Esophagus muscularis mucosa (tissue), 4 donors: ENCODE results near the gene BCL7C. TPM values are rescaled to one million over a fixed set of nuclear protein-coding genes. Genes with fewer than 3 reads are reported as not detected.

Source experiments
- DNase-seq: peaks from one replicate; pipeline ENCODE4 v3.0.0-alpha.2; 2017; ENCODE audit errors: extremely low spot score
- H3K27ac ChIP-seq, 4 donors: fragments of 200-600 bp; sonication (generic); replicated peaks in 1 of 4; 1 replicate in 3 of 4; 2 replicates in 1 of 4; pipeline ENCODE4 v1.5.1; 2016 to 2019; ENCODE audit warnings: mild to moderate bottlenecking in 1 of 4
- H3K27me3 ChIP-seq, 4 donors: fragments of 200-600 bp; sonication (generic); one replicate each; pipeline versions ENCODE4 v1.5.1 to v1.6.0; 2016 to 2019
- H3K36me3 ChIP-seq, 4 donors: fragments of 200-600 bp; sonication (generic); one replicate each; pipeline ENCODE4 v1.5.1; 2016 to 2019
- H3K4me1 ChIP-seq, 4 donors: fragments of 200-600 bp; sonication (generic); one replicate each; pipeline ENCODE4 v1.5.1; 2016 to 2019
- H3K4me3 ChIP-seq, 4 donors: fragments of 200-600 bp; sonication (generic); 1 replicate in 2 of 4; 2 replicates in 2 of 4; pipeline ENCODE4 v1.5.1; 2016 to 2019; ENCODE audit warnings: mild to moderate bottlenecking in 4 of 4, moderate library complexity in 1 of 4
- H3K9me3 ChIP-seq, 4 donors: fragments of 200-600 bp; sonication (generic); 1 replicate in 3 of 4; 2 replicates in 1 of 4; pipeline ENCODE4 v1.5.1; 2016 to 2019
- CTCF ChIP-seq, 3 experiments: fragments of 200-600 bp in 2 of 3; fragments of 450-650 bp in 1 of 3; sonication (generic) in 2 of 3; IDR thresholded peaks; one replicate each; pipeline ENCODE4 v1.5.1; 2017 to 2019; ENCODE audit warnings: antibody characterized with exemption in 3 of 3, mild to moderate bottlenecking in 2 of 3, moderate library complexity in 1 of 3
- EP300 ChIP-seq: sonication (generic); formaldehyde crosslinking; IDR thresholded peaks from one replicate; pipeline ENCODE4 v1.6.1; 2017; ENCODE audit warnings: antibody characterized with exemption
- POLR2A ChIP-seq: fragments of 450-650 bp; IDR thresholded peaks from one replicate; pipeline ENCODE4 v1.6.1; 2017; ENCODE audit warnings: antibody characterized with exemption, moderate library complexity, mild to moderate bottlenecking, low read depth
- POLR2AphosphoS5 ChIP-seq, 2 donors: sonication (generic); formaldehyde crosslinking; IDR thresholded peaks; one replicate each; pipeline ENCODE4 v1.6.1; 2017; ENCODE audit warnings: antibody characterized with exemption in 2 of 2
- WGBS: methylation state at CpG from one replicate; pipeline ENCODE4 v1.1.5; 2018; 5-methylcytosine and 5-hydroxymethylcytosine counted together
- intact Hi-C: fragments of 100-400 bp; cut with DNase I; formaldehyde crosslinking; loops from one replicate; pipeline ENCODE4 v1.15.1; 2023
- total RNA-seq, 4 donors: library from RNA; depleted of rRNA; stranded (reverse); fragments of >200 nt; gene quantifications; one replicate each; pipeline versions ENCODE4 v1.1.0 to v1.2.1, GENCODE V29; 2016

BCL7C gene
- total RNA-seq, 4 donors from 2014 or later = 42.1 to 57.9 (median 45.5) TPM

DNA sequence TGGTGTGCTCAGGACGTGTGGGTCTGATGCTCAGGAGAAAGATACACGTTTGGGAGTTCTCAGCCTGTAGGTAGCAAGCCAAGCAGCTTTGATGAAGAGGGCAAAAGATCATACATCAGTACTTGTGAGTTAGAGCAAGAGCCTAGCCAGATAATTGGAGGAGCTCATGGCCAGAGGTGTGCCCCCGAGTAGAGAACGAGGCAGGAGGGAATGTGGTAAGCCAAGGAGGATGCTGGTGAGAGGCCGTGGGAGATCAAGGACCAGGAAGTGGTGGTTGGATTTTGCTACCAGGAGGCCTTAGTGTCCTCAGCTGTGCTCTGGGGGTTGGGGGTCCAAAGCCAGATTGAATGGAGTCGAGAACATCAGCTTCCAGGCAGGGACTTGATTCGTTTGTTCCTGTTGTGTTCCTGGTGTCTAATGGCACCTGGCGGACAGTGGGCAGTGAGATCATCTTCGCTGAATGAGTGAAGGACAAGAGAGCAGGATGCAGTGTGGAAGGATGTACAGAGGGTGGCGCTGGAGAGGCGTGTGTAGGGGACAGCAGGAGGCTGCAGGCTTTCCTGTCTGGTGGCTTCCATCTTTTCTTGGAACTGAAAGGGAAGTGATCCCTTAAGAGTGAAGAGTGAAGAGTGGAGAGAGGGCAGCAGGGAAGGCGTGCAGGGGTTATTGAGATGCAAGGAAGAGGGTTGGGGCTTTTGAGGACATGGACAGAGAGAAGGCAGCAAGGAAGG is 41.1 kb upstream of the BCL7C start:
- Histone ChIP-seq H3K9me3 (no peaks in the 10 kb centered on the region), H3K4me3 (no peak overlapping the region), H3K36me3 (peaks cover 20 to 74% (median 56%) of the 10 kb centered on the region in 4 donors), H3K4me1 (peaks cover 6 to 18% (median 12%) of the 10 kb centered on the region in 4 donors), H3K27me3 (no peaks in the 10 kb centered on the region), H3K27ac (peak overlapping the region in 2 of 4 donors; percentile 4 to 22)
- intact Hi-C loops = no loop called here
- DNase-seq = no peak
- 62% methylated on average over 12 of the region's 12 CpGs for WGBS
- peak in 2 of 3 experiments; percentile 44 to 60 for TF ChIP-seq CTCF (IDR thresholded peaks at IDR 0.05)
- no peak for TF ChIP-seq EP300
- TF ChIP-seq POLR2AphosphoS5 (IDR thresholded peaks at IDR 0.05) = no peak
- TF ChIP-seq POLR2A = no peak

DNA sequence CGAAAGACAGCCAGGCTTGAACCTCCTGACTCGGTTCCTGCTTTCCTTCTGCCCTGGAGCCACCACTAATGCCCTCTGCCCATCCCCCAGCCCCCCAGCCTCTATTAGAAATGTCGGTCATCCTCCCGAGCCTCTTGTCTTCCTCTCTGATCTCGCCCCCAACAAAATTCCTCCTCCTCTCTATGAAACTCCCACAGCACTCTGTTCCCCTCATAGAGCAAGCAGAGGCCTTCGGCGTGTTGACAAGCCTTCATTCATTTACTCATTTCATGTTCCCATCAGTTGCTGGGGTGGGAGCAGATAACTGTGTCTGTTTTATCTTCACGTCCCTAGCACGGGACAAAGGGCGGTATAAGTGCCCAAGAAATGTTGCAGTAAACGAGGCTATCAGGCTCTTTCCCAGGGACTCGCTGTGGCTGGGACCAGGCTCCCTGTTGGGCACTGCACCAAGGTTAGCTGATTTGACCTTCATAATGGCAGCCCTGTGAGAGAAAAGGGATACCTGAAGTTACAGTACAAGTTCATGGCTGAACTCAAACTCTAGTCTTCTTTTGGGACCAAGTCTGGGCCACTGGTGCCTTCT is 37.3 kb upstream of the BCL7C start:
- DNase-seq = no peak
- H3K4me3 ChIP-seq = no peak overlapping the region
- TF ChIP-seq CTCF (IDR thresholded peaks at IDR 0.05) = no peak
- TF ChIP-seq POLR2AphosphoS5 (IDR thresholded peaks at IDR 0.05) = no peak
- TF ChIP-seq EP300 = no peak
- no peak for TF ChIP-seq POLR2A
- 66% methylated on average over 12 of the region's 12 CpGs for WGBS
- intact Hi-C loops = no loop called here
- peaks cover 11 to 30% (median 12%) of the 10 kb centered on the region in 4 donors for H3K4me1 ChIP-seq
- H3K27me3 ChIP-seq = no peaks in the 10 kb centered on the region
- H3K27ac ChIP-seq = no peak overlapping the region
- H3K9me3 ChIP-seq = no peaks in the 10 kb centered on the region
- H3K36me3 ChIP-seq = peaks cover 20 to 85% (median 54%) of the 10 kb centered on the region in 4 donors

- no peak for DNase-seq
- Histone ChIP-seq H3K9me3 (no peaks in the 10 kb centered on the region), H3K4me3 (no peak overlapping the region), H3K27me3 (no peaks in the 10 kb centered on the region), H3K36me3 (peaks cover 20 to 85% (median 50%) of the 10 kb centered on the region in 4 donors), H3K4me1 (peaks cover 11 to 36% (median 17%) of the 10 kb centered on the region in 4 donors), H3K27ac (no peak overlapping the region)
- no peak for TF ChIP-seq EP300
- no peak for TF ChIP-seq CTCF (IDR thresholded peaks at IDR 0.05)
- TF ChIP-seq POLR2AphosphoS5 (IDR thresholded peaks at IDR 0.05) = no peak
- no peak for TF ChIP-seq POLR2A
- 93% methylated on average over 35 of the region's 35 CpGs for WGBS
- intact Hi-C loops = no loop called here
These were observed 36.3 kb upstream of the BCL7C start for GRCh38 chr16:30930160-30930571.

DNA sequence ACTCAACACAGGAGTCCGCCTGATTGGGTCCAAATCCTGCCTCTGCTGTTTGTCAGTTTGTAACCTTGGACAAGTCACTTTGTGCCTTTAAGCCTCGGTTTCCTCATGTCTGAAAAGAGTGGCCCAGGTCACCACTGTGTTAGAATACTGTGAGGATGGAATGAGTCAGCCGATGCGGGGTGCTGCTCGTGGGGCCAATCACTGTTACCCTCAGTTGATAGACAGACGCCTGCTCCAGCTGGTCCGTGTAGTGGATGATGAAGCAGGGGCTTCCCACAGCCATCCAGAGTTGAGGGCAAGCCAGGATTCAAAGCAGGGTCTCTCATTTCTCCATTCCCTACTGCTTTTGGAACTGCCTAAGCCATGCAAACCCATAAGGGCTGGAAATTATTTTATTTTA is 35.3 kb upstream of the BCL7C start:
- Histone ChIP-seq H3K4me1 (peaks cover 19 to 40% (median 27%) of the 10 kb centered on the region in 4 donors), H3K27ac (no peak overlapping the region), H3K36me3 (peaks cover 20 to 85% (median 49%) of the 10 kb centered on the region in 4 donors), H3K27me3 (no peaks in the 10 kb centered on the region), H3K4me3 (no peak overlapping the region), H3K9me3 (no peaks in the 10 kb centered on the region)
- intact Hi-C loops = no loop called here
- DNase-seq = no peak
- WGBS = 100% methylated on average over 2 of the region's 7 CpGs
- TF ChIP-seq POLR2AphosphoS5 (IDR thresholded peaks at IDR 0.05) = no peak
- no peak for TF ChIP-seq EP300
- no peak for TF ChIP-seq POLR2A
- TF ChIP-seq CTCF (IDR thresholded peaks at IDR 0.05) = no peak
